Measurements from ENCODE around the gene BACE1-AS.
"Not testable (repeated sequence)": the region's sequence is repeated elsewhere in the genome, so short reads cannot be mapped to it uniquely, and the experiment has no call there.

The BACE1-AS gene

DNA sequence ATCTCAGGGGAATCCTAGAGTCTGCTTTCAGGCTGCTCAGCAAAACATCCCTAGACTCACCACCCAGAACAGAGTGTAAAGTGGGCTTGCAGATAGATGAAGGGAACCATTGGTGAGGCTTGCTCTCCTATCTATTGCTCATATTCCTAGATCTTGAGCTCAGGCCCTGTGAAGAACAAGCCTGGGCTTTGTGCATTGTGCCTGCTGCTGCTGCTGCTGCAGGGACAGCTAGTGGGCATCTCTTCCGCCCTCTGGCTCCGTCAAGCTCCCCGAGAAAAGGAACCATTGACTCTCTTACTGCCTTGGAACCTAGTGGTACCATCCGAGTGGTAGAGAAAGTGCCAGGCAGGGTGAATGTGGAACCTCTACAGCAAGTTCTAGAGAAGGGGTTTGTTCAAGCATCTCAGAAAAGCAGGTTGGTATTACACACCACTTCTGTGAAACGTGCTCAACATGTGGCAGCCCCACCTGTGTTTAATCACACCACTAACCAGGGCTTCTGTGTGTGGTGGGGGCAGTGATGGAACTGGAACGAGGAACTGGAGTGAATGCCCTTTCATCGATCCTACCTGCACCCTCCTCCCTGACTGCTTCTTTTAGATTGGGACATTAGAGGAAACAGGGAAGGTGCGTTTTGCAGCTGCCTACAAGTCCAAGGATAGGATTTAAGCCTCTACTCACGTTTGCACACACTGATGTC is 4.4 kb downstream of the BACE1-AS start:
- no peak for FAIRE-seq

GRCh38 chr11:117296881-117297280 is 5.7 kb downstream of the BACE1-AS start:
- FAIRE-seq, result no peak

GRCh38 chr11:117298195-117298594 is 7.0 kb downstream of the BACE1-AS start:
- FAIRE-seq, result no peak

DNA sequence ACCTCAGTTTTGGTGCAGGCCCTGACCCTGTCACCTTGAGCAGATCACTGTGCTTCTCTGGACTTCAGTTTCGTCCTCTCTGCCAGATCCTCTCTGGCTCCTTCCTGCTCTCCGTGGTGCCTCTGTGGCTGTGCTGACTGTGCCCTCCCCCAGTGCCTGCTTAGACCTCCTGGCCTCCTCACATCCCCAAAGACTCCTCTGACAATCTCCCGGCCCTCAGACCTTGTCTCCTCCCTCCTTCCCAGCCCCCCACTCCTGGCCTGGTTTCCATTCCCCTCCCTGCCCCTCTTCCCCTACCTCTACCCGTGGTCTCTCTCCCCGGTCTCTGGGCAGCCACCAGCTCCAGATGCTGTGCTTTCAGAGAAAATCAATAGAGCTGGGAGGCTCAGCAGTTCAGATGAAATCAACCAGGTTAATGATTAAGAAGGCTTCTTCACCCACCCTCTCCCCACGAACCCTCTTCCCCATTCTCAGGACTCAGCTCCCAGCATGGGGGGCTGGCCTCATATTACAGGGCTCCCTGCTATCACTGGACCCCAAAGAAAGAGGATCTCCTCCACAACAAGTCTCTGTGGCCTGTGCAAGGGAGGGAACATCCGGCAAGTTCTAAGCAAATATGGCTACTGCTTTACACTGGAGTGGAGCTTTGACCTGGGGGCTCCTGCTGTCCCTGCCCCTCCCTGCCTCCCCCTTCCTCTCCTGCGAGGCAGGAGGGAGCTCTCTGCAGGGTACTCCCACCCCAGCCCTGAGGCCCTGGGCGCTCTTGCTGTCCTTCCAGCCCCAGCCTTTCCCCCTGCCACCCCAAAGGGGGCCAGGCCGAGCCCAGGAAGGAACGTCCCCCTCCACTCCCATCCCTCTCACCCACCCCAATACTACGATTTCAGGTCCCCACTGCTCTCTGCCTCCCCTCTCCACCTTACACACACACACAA is 8.5 kb downstream of the BACE1-AS start:
- FAIRE-seq, result no peak

DNA sequence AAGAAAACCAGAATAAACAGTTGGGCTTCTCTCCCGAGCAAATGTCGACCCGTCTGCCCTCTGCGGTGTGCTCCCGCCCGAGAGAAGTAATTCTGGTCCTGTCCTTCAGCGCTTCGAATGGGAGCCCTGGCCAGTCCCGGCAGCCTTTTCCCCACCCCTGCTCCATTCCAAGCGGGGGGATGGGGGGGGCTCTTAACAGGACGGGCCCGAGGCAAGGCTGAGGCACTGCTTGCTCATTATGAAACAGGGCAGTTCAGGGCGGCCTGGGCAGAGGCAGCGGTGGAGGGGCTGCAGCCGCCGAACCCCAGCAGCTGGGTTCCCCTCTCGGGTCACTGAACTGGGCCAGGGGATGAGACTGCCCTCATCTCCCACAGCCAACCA is 9.1 kb downstream of the BACE1-AS start:
- no peak for FAIRE-seq

GRCh38 chr11:117300773-117301172 is 9.6 kb downstream of the BACE1-AS start:
- no peak for FAIRE-seq

DNA sequence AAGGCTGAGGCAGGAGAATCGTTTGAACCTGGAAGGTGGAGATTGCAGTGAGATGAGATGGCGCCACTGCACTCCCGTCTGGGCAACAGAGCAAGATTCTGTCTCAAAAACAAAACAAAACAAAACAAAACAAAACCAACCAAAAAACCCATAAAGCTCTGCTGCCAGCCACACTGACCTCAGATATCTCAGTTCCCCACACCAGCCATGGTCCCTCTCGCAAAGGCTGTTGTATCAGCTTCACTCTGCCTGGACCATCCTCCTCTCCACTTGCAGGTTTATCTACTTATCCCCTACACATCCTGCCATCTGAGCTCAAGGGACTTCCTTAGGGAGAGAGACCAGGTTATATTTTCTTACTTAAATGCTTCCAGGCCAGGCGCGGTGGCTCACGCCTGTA is 11.1 kb downstream of the BACE1-AS start:
- FAIRE-seq, result no peak

GRCh38 chr11:117303101-117303500 is 12.0 kb downstream of the BACE1-AS start:
- FAIRE-seq, result no peak

GRCh38 chr11:117303646-117304315 is 12.6 kb downstream of the BACE1-AS start:
- no peak for FAIRE-seq

- no peak for FAIRE-seq
Measured at GRCh38 chr11:117305145-117305544, 14.0 kb downstream of the BACE1-AS start.

GRCh38 chr11:117309310-117309709 is 18.2 kb downstream of the BACE1-AS start:
- FAIRE-seq, result no peak

DNA sequence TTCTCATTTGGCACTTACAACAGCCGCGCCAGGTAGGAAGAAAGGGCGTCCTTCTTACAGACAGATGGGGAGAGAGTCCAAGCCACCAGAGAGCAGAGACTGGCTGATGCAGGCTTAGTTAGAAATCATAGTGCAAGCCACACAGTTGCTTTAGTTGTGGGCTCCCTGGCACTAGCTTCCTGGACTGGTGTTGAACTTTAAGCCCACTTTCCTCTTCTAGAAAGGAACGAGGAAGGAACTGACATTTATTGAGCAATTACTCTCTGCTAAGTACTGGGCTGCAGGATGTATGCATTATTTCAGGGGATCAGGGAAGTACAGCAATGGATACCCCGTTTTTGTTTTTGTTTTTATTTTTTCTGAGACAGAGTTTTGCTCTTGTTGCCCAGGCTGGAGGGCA is 21.9 kb downstream of the BACE1-AS start:
- no peak for FAIRE-seq

GRCh38 chr11:117313828-117314768 is 23.0 kb downstream of the BACE1-AS start:
- no peak for FAIRE-seq

- FAIRE-seq, result no peak
Measured at GRCh38 chr11:117314840-117315239, 23.7 kb downstream of the BACE1-AS start.

GRCh38 chr11:117315285-117316196 is 24.4 kb downstream of the BACE1-AS start:
- FAIRE-seq, result no peak

GRCh38 chr11:117316197-117316961 is 25.2 kb downstream of the BACE1-AS start, which contains the start of gene BACE1:
Gene BACE1 (minus strand): TSS chr11:117316256. CDS start chr11:117315795, 461 bp downstream.
- no peak for FAIRE-seq

GRCh38 chr11:117318738-117319137 is 27.6 kb downstream of the BACE1-AS start:
- FAIRE-seq, result no peak

- FAIRE-seq, result no peak
Measured at GRCh38 chr11:117319214-117319840, 28.2 kb downstream of the BACE1-AS start.

- FAIRE-seq, result not testable (repeated sequence)
Measured at GRCh38 chr11:117327255-117327566, 36.1 kb downstream of the BACE1-AS start.

Data from colon (tissue), 2 donors.